Stomach (tissue), 9 donors: Measurements from ENCODE around the gene KPNA2. TPM values are rescaled to one million over a fixed set of nuclear protein-coding genes. Genes with fewer than 3 reads are reported as not detected.

Experiments
- DNase-seq, 2 donors: peaks; one replicate each; pipeline versions ENCODE4 v3.0.0 to v3.0.0-alpha.2; 2013 to 2019
- H3K27ac ChIP-seq, 5 donors: fragments of 200-600 bp in 4 of 5; sonication (generic) in 4 of 5; one replicate each; pipeline ENCODE4 v1.5.1; 2013 to 2019; ENCODE audit warnings: mild to moderate bottlenecking in 1 of 5, moderate library complexity in 1 of 5
- H3K27me3 ChIP-seq, 3 donors: fragments of 200-600 bp; sonication (generic); one replicate each; pipeline ENCODE4 v1.5.1; 2017 to 2019; ENCODE audit warnings: mixed run types in 1 of 3
- H3K36me3 ChIP-seq, 4 donors: fragments of 200-600 bp; sonication (generic); 1 replicate in 3 of 4; 2 replicates in 1 of 4; pipeline ENCODE4 v1.5.1; 2016 to 2019
- H3K4me1 ChIP-seq, 4 donors: fragments of 200-600 bp; sonication (generic); one replicate each; pipeline ENCODE4 v1.5.1; 2016 to 2019
- H3K4me3 ChIP-seq, 4 donors: fragments of 200-600 bp; sonication (generic) in 3 of 4; one replicate each; pipeline ENCODE4 v1.5.1; 2016 to 2019; ENCODE audit warnings: mild to moderate bottlenecking in 1 of 4
- H3K9me3 ChIP-seq, 4 donors: fragments of 200-600 bp; sonication (generic); one replicate each; pipeline ENCODE4 v1.5.1; 2016 to 2019
- CTCF ChIP-seq, 7 experiments: fragments of 450-650 bp in 4 of 7; fragments of 200-600 bp in 3 of 7; sonication (generic) in 3 of 7; IDR thresholded peaks; one replicate each; pipeline ENCODE4 v1.5.1; 2016 to 2019; ENCODE audit warnings: antibody characterized with exemption in 7 of 7, control low read depth in 2 of 7, mild to moderate bottlenecking in 1 of 7
- EP300 ChIP-seq: sonication (generic); formaldehyde crosslinking; IDR thresholded peaks from one replicate; pipeline ENCODE4 v1.6.1; 2017; ENCODE audit warnings: antibody characterized with exemption
- POLR2A ChIP-seq, 4 donors: fragments of 450-650 bp; IDR thresholded peaks; one replicate each; pipeline ENCODE4 v1.6.1; 2016; ENCODE audit warnings: antibody characterized with exemption in 4 of 4, control low read depth in 2 of 4, mild to moderate bottlenecking in 1 of 4, moderate library complexity in 1 of 4
- POLR2AphosphoS5 ChIP-seq, 3 donors: sonication (generic); formaldehyde crosslinking; IDR thresholded peaks; one replicate each; pipeline ENCODE4 v1.6.1; 2016; ENCODE audit warnings: antibody characterized with exemption in 3 of 3
- WGBS, 5 donors: extraction: QIAGEN DNeasy Blood & Tissue Kit in 3 of 5; methylation state at CpG; one replicate each; pipeline versions ENCODE4 v1.1.5 to v1.1.7; 2013 to 2018; 5-methylcytosine and 5-hydroxymethylcytosine counted together
- intact Hi-C: fragments of 100-400 bp; cut with DNase I; formaldehyde crosslinking; loops from one replicate; pipeline ENCODE4 v1.15.1; 2023; ENCODE audit warnings: low total_unique reads
- polyA plus RNA-seq, 3 donors: library from polyadenylated mRNA; stranded (reverse); fragments of 200-250 nt; gene quantifications; one replicate each; pipeline ENCODE4 v1.2.3, GENCODE V29; 2013
- total RNA-seq, 5 donors: library from RNA; depleted of rRNA; stranded (reverse); fragments of >200 nt; gene quantifications; one replicate each; pipeline versions ENCODE4 v1.1.0 to v1.2.3, GENCODE V29; 2014 to 2016
- donor health status: healthy with polysubstance abuse.
- donor health status: Bipolar disorder and iron deficiency.
- donor health status: healthy.

The KPNA2 gene
- total and polyA plus RNA-seq, 8 donors, result 0.58 to 26.3 (median 15.7) TPM

GRCh38 chr17:68029512-68030215 lies 5.9 kb upstream of the KPNA2 start:
- Histone ChIP-seq H3K4me1 (peaks cover 0 to 2% (median under 1%) of the 10 kb centered on the region in 4 donors), H3K9me3 (no peaks in the 10 kb centered on the region), H3K27ac (no peak overlapping the region), H3K36me3 (no peaks in the 10 kb centered on the region), H3K27me3 (no peaks in the 10 kb centered on the region), H3K4me3 (no peak overlapping the region)
- WGBS, 5 donors, result 58 to 67% (median 59%) methylated on average over 8 of the region's 8 CpGs
- intact Hi-C loops, result no loop called here
- TF ChIP-seq CTCF (IDR thresholded peaks at IDR 0.05) (no peak), POLR2A (IDR thresholded peaks at IDR 0.05) (no peak), POLR2AphosphoS5 (IDR thresholded peaks at IDR 0.05) (no peak), EP300 (no peak)
- peak in 1 of 2 donors; percentile 22 for DNase-seq

GRCh38 chr17:68033636-68034451 lies 1.7 kb upstream of the KPNA2 start:
- 76 to 87% (median 82%) methylated on average over 7 of the region's 7 CpGs for WGBS, 5 donors
- Histone ChIP-seq H3K27me3 (no peaks in the 10 kb centered on the region), H3K4me3 (no peak overlapping the region), H3K36me3 (peaks cover 0 to 16% (median 16%) of the 10 kb centered on the region in 4 donors), H3K4me1 (peaks cover 0 to 28% (median 14%) of the 10 kb centered on the region in 4 donors), H3K9me3 (no peaks in the 10 kb centered on the region), H3K27ac (no peak overlapping the region)
- peak in 1 of 2 donors; percentile 61 for DNase-seq
- intact Hi-C loops, result no loop called here
- TF ChIP-seq POLR2AphosphoS5 (IDR thresholded peaks at IDR 0.05) (no peak), POLR2A (IDR thresholded peaks at IDR 0.05) (no peak), EP300 (no peak), CTCF (IDR thresholded peaks at IDR 0.05) (no peak)

GRCh38 chr17:68034452-68034776 lies 1.1 kb upstream of the KPNA2 start:
- no peaks in the 10 kb centered on the region for H3K9me3 ChIP-seq
- peaks cover 5 to 22% (median 21%) of the 10 kb centered on the region in 4 donors for H3K36me3 ChIP-seq
- H3K4me3 ChIP-seq, result no peak overlapping the region
- TF ChIP-seq POLR2A (IDR thresholded peaks at IDR 0.05) (no peak), EP300 (no peak), POLR2AphosphoS5 (IDR thresholded peaks at IDR 0.05) (no peak), CTCF (IDR thresholded peaks at IDR 0.05) (no peak)
- no peak for DNase-seq
- 51 to 73% (median 59%) methylated on average over 1 of the region's 1 CpG for WGBS, 5 donors
- intact Hi-C loops, result no loop called here
- peaks cover 0 to 28% (median 14%) of the 10 kb centered on the region in 4 donors for H3K4me1 ChIP-seq
- H3K27ac ChIP-seq, result no peak overlapping the region
- no peaks in the 10 kb centered on the region for H3K27me3 ChIP-seq

GRCh38 chr17:68035131-68035522 lies 408 bp upstream of the KPNA2 start:
- Histone ChIP-seq H3K4me1 (peaks cover 0 to 28% (median 14%) of the 10 kb centered on the region in 4 donors), H3K27me3 (no peaks in the 10 kb centered on the region), H3K4me3 (peak overlapping the region; percentile 28 to 96 (median 62)), H3K36me3 (peaks cover 11 to 29% (median 27%) of the 10 kb centered on the region in 4 donors), H3K9me3 (no peaks in the 10 kb centered on the region), H3K27ac (peak overlapping the region in 1 of 5 donors; percentile 10)
- intact Hi-C loops, result no loop called here
- 2 to 5% (median 3%) methylated on average over 17 to 22 of the region's 27 CpGs for WGBS, 5 donors
- TF ChIP-seq EP300 (no peak), CTCF (IDR thresholded peaks at IDR 0.05) (no peak), POLR2AphosphoS5 (IDR thresholded peaks at IDR 0.05) (peak in 1 of 3 donors; percentile 1)
- peak; percentile 94 to 99 for DNase-seq
